HPDE6-E6E7 (cell line): ENCODE results near the gene PCDH17.
A peak's percentile ranks its signal among the peaks of the same experiment; 100 is the strongest.

Experiments
- DNase-seq: peaks from one replicate; pipeline ENCODE4 v3.0.0; 2011; ENCODE audit warnings: missing footprints; ENCODE audit errors: extremely low spot score

The PCDH17 gene

DNA sequence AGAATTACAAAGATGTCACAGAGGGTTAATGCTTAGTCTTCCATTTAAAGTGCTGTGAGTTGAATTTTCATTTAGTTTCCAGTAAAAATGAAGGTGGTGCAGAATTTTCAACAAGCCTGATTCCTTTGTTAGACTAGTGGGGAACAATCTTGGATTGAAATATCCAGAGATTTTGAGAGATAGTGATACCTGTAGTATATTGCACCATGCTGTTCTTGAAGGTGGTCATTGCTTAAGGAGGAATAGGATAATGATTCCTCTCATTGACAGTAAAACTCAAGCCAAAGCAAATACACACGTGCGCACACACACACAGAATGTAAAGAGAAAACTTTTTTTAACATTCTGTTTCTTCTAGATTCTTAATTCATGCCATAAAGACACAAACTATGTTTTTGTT lies 5.3 kb downstream of the PCDH17 start:
- DNase-seq: no peak

DNA sequence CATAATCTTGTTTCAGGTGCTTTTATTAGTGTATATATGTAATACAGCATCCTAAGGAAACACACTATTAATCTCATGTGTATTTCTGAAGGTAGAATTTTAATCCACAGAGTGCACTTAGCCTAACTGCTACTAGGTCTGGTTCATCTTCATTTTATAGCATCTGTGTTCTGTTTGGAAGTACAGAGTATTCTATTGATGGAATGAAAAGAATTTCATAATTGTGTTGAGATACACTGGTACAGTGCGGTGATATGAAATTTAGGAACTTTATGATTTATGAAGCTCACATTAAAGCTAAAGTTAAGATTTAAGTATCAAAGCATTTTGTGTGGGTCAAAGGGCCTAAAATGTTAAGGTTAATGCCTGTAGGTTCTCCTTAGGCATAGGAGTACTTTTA lies 6.0 kb downstream of the PCDH17 start:
- no peak for DNase-seq

DNA sequence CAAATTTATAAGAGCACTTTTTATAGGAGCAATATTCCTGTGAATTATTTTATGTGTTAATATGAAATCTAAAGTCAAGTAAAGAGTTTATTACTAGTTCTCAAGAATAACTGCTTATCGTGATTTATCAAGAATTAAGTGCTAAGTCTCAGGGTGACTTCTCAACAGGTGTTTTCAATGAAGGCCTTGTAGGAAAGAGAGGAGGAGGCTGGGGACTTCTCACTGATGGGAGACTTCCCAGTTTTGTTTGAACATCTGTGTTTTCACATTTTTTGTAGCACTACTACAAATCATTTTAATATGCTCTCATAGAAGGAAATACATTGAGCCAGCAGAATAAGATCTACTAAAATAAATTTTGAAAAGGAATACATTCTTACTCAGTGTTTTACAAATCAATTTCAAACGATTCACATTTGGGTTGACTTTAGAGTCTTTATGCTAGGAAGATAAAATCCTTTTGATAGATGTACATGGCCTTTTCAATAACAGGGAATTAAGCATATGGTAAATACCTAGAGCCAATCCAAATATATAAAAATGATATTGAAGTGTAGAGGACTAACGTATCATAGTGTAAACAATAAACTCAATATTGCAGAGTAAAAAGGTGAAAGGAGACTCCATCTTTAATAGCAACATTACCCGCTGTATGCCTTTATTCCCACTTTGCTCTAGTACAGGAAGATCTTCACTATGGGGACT lies 6.8 kb downstream of the PCDH17 start:
- DNase-seq: no peak

DNA sequence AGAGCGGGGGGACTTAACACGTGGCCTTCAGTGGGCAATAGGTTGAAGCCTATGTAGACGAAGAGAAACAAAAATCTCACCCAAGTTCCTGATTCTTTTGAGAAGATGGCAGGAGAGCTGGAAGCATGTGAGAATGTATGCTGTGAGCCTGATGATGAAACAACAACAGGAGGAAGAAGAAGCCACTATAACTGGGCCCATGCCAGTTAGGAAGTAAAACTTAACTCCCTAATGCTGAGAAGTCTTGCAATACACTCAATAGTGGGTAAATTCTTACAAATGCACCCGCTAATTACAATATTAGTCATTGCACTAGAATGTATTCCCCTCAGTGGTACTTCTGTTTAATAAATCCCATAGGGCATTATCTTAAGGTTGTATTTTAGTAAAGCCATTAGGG lies 9.1 kb downstream of the PCDH17 start:
- DNase-seq: no peak

DNA sequence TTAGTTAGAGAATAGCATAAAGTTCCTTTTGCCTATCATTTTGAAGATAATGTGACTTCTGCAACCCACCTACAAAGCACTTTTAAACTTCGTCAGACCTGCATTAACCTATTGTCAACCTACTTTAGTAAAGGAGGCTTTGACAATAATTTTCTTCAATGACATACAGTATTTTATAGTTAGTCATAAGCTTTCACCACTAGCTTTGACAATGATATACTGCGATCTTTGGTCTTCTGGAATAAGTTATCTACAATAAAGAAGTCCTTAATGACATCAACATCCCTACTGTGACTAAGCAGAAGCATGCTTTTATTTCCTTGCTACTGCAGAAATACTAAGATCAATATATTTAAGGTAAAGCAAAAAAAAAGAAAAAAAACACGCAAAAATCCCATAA lies 9.5 kb downstream of the PCDH17 start:
- no peak for DNase-seq

DNA sequence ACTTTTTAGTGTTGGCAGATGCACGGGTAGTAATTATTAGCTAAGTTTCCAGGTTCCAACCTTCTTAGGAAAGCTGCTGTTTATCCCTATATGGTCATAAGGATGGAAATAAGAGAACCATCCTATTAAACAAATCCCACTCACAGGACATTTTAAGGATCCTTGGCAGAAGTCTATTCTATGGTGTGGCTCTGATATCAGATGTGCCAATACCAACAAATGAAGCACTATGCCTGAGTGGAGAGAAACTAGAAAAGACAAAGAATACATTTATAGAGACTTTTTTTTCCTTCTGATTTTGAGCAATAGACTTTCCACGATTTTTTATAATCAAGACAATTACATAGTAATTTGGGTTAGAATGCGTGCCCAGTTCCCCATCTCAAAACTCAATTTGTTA lies 12.6 kb downstream of the PCDH17 start:
- no peak for DNase-seq

DNA sequence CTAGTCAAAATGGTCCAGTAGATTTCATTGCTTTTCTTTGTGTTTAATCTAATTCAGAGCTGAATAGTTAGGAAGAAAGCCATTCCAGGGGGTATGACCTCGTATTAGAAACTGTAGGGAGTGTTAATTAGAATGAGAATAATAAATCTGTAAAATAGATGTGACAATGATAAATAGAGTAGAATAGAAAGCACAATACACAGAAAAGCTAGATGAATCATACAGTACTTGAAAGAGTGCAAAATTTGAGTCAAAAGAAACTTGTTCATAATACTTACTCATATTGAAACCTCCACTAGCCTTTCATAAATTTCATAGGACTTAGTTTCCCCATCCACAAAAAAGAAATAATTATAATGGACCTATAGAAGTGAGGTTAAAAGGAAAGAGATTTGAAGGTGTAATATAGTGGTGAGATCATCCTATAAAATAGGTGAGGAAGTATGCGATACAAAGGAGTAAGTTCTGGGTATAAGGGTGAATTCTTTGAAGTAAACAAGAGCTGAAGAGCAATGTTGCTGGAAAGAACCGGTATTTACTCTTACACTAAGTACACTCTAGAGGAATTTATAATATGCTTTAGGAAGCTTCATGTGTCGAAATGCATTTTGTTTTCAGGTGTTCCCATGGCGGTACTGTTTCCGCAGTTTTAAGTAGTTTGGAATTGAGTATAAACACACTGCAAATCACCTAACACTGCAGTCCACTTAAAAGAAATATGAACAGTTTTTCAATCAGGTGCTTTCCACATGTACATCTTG lies 21.9 kb downstream of the PCDH17 start:
- no peak for DNase-seq

DNA sequence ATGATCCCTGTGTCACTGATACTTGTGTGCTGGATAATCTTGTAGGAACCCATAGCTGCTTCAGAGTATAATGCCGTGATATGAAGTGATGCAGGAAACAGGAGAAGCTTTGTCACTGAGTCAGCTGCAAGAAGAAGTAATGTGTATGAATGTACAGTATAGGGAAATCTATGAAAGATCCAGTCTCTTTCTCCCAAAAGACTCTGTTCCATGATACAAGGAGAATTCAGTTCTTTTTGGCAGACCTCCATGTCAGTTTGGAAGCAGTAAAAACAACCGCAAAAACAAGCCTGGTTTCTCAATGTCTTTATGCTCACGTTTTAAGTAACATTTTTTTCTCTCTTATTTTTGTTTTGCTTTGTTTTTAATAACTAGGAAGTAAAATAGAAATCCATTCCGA lies 33.9 kb downstream of the PCDH17 start:
- DNase-seq: no peak

DNA sequence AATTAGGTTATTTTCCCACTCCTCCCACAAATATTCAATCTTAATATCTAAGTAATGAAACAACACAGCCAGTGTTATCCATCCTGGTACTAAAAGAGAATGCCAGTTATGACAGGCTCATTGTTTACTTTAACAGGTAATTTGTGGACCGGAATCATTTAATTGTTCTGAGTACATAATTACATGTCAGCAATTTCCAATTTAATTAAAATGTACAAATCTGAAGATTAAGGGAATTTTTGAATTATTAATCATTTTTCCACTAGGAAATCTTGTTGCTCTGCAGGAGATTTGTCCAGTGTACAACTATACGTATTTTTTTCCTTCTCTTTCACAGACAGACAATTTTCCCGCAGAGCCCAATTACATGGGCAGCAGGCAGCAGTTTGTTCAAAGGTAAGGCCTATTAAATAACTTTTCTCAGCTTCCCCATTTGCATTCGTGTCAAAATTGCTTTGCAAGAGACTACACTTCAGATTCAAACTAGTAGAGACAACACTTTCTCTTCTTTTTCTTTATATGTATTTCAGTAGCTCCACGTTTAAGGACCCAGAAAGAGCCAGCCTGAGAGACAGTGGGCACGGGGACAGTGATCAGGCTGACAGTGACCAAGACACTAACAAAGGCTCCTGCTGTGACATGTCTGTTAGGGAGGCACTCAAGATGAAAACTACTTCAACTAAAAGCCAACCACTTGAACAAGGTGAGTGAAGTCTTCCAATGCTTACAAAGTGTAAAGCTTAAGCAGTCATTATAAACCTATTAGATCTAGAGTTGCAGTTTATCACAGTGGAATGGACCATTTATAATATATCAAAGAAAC lies 34.8 kb downstream of the PCDH17 start:
- DNase-seq: no peak

DNA sequence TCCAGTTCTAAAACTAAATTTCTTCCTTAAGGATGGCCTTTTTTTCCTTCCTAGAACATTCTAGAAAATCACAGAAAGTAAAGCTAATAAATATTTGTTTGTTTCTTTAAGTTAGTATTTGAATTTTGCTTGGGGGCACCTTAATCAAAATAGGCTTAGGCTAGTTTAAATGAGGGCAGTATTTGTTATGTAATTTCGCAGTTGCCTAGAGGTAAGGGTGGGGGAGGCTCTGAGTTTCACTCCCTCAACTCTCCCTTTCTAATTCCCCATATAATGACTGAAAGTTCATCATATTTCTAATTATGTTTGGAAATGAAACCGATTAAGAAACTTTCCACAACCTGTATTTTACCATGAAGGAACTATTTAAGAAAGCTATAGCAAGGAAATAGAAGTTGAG lies 40.6 kb downstream of the PCDH17 start:
- no peak for DNase-seq

DNA sequence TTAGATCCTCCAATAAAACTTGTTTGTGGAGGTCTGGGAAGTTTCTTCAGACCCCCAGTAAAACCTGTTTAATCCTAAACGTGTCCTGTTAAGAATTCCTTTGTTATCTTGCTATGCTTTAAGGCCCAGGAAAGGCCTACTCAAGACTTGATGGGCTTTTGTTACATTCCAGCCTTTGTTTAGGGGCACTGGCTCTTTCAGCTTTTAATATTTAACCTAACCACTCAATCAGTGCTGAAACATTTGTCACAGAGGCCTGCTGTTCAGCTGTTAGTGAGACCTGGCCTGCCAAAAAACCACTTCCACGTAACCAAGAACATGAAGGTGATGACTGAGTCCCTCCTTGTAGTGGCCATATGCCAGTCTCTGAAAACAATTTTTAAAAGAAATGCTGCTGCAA lies 41.7 kb downstream of the PCDH17 start:
- no peak for DNase-seq

DNA sequence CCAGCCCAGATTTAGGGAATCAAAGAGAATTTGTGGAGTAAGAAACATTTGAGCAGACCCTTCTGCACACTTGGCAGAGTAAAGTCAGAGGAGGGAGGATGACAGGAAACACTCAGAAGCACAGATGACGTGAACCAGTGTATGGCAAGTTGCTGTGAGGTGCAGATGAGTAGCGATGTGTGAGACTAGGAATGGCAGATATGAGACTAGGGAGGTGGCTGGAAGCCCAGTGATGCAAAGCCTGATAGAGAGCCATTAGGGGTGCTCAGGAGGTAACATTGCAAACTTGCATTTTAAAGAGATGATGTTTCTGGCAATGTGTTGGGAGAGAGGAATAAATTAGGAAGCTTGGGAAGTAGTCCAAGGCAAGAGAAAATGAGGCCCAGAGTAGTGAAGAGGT lies 44.0 kb downstream of the PCDH17 start:
- DNase-seq: no peak

DNA sequence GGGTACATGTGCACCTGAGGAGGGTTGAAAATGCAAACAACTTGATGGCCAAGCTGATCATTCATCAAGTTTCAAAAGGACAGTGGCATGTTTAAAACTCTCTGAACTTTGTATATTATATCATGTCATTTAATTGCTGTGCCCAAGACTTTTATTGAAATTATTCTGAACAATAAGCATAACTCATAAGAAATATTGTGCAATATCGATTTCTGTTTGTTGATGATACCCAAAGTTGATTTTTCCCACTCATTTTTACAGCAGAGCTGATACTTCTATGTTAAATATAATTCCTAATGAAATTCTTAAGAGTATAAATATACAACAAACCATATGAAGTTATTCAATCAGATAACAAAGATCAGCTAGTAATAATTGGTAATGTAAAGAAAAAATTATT lies 49.1 kb downstream of the PCDH17 start:
- DNase-seq: no peak

DNA sequence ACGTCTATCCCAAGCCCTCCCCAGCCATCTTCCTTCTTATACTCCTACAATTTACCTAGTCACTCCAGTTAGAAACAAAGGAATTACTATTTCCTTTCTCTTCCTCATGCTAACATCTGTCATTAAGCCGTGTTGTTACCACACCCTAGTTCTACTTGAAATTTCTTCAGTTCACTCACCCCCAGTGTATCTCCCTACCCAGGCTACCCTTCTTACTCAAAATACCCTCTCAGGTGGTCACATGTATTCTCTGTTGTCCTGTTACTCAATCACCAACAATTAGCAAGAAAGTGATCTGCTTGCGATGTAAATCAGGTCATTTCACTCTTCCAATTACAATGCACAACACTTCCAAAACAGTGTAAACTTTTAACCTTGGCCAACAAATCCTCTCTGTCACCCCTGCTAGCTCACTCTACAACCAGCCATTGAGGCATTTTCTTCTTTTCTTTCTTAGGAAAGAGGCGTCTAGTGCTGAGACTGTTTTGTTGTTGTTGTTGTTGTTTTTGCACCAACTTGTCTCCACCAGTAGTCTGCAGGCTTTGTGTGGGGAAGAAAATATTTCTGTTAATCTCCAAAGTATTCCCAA lies 50.7 kb downstream of the PCDH17 start:
- DNase-seq: no peak

DNA sequence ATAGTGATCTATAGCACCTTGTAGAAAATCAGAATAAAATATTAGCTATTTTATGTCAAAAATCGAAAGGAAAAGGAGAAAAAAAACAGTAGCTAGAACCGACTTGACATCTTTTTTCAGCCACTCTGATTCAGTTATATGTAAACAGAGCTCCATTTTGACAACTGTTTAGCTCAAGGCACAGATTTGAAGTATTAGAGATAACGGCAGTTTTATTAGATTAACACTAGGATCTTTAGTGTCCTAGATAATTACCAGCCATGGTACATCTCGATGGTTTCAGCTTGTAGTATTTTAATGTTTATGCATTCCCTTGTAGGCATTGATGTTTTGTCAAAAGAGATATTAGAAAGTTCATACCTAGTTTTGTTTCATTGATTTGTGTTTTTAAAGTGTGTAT lies 67.3 kb downstream of the PCDH17 start:
- DNase-seq: no peak

DNA sequence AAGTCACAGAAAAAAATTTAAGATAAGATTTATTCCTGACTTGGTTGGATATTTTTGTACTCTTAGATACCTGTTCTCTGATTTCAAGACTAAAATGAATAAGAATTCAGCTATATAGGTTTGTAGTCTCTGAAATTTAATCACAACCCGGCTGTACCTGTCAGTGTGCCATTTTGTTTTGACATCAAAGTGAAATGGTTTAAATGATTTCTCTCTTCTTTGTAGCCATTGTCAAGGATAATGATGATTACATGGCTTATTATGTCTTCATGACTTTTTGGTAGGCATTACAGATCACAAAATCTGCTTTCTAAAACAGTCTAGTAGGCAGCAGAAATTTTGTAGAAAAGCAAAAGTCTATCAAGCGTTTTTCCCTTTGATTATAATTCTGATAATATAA lies 72.5 kb downstream of the PCDH17 start:
- no peak for DNase-seq

DNA sequence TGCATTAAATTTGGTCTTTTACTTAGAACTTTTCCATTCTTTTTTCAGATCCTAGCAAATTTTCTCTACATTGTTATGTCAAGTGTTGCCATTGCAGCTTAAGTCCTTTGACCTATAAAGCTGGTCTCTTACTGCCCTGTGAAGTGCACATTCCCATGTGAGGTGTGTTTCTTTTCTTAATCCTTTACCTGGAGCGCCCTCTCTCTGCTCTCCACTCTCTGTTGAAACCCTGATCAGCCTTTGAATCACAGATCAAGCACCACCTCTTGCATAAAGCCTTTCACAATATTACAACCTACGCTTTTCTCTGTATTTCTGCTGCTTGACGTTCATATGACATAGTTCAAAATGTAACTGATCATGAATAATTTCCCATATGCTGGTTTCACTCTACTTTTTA lies 84.8 kb downstream of the PCDH17 start:
- peak; percentile 7 for DNase-seq

DNA sequence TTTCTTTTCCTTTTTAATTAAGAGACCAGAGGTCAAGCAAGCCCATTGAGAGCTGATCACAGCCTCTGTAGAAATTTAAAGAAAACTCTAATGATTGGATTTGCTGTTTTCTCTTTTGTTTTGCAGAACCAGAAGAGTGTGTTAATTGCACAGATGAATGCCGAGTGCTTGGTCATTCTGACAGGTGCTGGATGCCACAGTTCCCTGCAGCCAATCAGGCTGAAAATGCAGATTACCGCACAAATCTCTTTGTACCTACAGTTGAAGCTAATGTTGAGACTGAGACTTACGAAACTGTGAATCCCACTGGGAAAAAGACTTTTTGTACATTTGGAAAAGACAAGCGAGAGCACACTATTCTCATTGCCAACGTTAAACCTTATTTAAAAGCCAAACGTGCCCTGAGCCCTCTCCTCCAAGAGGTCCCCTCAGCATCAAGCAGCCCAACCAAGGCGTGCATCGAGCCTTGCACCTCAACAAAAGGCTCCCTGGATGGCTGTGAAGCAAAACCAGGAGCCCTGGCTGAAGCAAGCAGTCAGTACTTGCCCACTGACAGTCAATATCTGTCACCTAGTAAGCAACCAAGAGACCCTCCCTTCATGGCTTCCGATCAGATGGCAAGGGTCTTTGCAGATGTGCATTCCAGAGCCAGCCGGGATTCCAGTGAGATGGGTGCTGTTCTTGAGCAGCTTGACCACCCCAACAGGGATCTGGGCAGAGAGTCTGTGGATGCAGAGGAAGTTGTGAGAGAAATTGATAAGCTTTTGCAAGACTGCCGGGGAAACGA lies 93.1 kb downstream of the PCDH17 start:
- no peak for DNase-seq

DNA sequence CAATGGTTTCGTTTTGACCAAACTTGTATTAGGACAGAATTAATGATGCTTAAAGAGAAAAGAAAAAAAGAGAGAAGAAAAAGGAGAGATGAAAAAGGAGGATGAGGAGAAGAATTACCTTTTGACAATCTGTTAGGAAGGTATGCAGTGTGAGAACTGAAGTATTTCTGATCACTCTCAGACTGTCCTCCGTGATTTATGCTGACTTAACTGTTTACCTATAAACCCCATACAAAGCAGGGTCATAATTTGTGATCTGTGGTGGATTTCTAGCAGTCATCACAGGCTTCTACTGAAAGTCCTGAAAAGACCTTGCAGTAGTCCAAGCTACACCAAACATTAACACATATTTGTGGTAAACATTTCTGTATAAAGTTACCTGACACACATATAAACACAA lies 93.9 kb downstream of the PCDH17 start:
- DNase-seq: no peak

DNA sequence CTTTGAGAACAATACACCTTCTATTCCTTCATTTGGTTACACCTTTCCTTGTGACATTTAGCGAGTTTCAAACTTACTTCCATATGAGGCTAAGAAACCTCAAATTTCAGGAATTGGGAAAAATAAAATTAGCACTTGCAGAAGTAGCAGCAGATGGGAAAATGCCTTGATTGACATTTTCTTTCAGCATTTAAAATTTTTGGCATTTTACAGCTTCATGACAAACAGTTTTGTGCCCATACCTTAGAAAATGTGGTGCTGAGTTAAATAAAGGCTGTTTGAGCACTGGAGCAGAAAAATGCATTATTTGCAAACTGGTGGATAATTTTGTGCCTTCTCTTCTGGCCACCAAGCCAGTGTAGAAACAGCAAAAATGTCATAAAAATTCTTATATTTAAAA lies 95.4 kb downstream of the PCDH17 start:
- DNase-seq: no peak

DNA sequence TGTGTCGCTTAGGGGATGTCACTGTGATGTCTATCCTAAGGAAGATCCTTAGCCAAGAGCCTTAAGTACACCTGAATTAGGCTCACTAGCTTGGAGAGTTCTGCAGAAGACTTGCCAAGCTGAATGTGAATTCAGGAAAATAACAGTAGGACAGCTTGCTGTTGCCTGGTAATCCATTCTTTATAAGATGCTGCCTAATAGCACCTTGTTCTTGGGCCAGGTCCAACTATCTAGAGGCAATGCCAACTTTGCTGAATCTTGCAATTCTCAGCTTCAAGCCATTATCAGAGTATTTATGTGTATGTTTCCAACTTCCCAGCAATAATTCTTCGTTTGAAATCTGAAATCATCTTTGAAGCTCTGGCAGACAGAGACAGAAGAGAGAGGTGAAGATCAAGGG lies 102.8 kb downstream of the PCDH17 start:
- DNase-seq: no peak

DNA sequence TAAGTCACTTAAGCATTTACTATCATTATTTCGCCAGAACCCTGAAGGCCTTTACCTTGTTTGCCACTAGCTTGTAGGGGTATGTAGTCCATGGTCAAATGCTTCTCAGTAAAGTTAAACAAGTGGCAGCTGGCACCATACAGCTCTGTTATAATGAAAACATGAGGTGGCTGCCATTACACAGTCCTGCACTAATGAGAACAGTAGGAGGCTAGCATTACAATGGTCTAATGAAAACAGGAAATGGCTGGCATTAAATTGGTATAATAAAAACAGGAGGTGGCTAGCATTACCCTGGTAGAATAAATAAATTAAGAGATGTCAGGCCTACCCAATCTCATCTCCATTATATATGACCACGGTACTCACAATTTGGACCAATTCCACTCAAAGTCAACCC lies 107.5 kb downstream of the PCDH17 start:
- DNase-seq: no peak
